HCT116 (cell line): Measurements from ENCODE around the gene ZNF469. TPM values are rescaled to one million over a fixed set of nuclear protein-coding genes. Genes with fewer than 3 reads are reported as not detected.

Experiments used
- ATAC-seq: fragments of 200-7000 bp; cut with Tn5 transposase; 2 replicates; pipeline ENCODE4 v1.9.1; 2020; ENCODE audit warnings: mild to moderate bottlenecking, moderate library complexity
- BruUV-seq: library from RNA; stranded (reverse); fragments of 400-500 nt; replicated peaks from 2 replicates; lab custom pipeline; 2021; lab: Mats Ljungman, UMichigan
- CTCF ChIA-PET: fragments of 300-600 bp; sonication (Branson Sonifier 250); formaldehyde crosslinking; loops from one replicate; lab custom pipeline; 2021; ENCODE audit warnings: antibody characterized with exemption; lab: Charles Lee
- POLR2A ChIA-PET: fragments of 300-600, 350-600 bp; sonication (Branson Sonifier 250); formaldehyde crosslinking; loops from one replicate; lab custom pipeline; 2021; ENCODE audit warnings: antibody characterized with exemption; lab: Charles Lee
- RAD21 ChIA-PET, 2 experiments: fragments of 300-600 bp; sonication (Branson Sonifier 250); formaldehyde crosslinking; loops; one replicate each; lab custom pipeline; 2023; ENCODE audit warnings: low total read pairs in 2 of 2; ENCODE audit not compliant: uncharacterized antibody in 2 of 2, unreplicated experiment in 2 of 2, low non-redundant PET in 1 of 2; lab: Charles Lee
- DNase-seq: peaks from one replicate; pipeline ENCODE4 v3.0.0-alpha.2; 2010; ENCODE audit warnings: low read depth, low spot score
- H2AFZ ChIP-seq: fragments of 200-600 bp; shearing (Covaris generic), sonication (generic); 2 replicates; pipeline ENCODE4 v1.6.1; 2017; ENCODE audit warnings: low read depth, mixed run types, mixed read lengths, antibody characterized with exemption, low read length; ENCODE audit not compliant: poor library complexity, severe bottlenecking
- H3K27ac ChIP-seq: 2 replicates; pipeline ENCODE4 v1.5.1; 2012; ENCODE audit warnings: low read depth, low read length
- H3K27me3 ChIP-seq: fragments of 200-600 bp; sonication (generic); 2 replicates; pipeline ENCODE4 v1.6.1; 2016; ENCODE audit warnings: mixed run types, low read length, mixed read lengths; ENCODE audit not compliant: insufficient read depth
- H3K36me3 ChIP-seq, 2 experiments: fragments of 200-500 bp in 1 of 2; fragments of 200-600 bp in 1 of 2; sonication (Bioruptor generic) in 1 of 2; sonication (generic) in 1 of 2; 2 replicates each; pipeline versions ENCODE4 v1.5.1 to v1.6.1; 2014 to 2016; ENCODE audit warnings: low read length in 2 of 2, inconsistent platforms in 1 of 2, mixed read lengths in 1 of 2, mixed run types in 1 of 2; ENCODE audit not compliant: insufficient read depth in 2 of 2, control insufficient read depth in 1 of 2
- H3K4me1 ChIP-seq, 2 experiments: fragments of 200-600 bp in 1 of 2; sonication (generic) in 1 of 2; 2 replicates each; pipeline versions ENCODE4 v1.5.1 to v1.6.1; 2012 to 2017; ENCODE audit warnings: low read length in 2 of 2, inconsistent platforms in 1 of 2, mild to moderate bottlenecking in 1 of 2, mixed read lengths in 1 of 2, mixed run types in 1 of 2, moderate library complexity in 1 of 2; ENCODE audit not compliant: insufficient read depth in 2 of 2, control insufficient read depth in 1 of 2
- H3K4me2 ChIP-seq: fragments of 200-600 bp; sonication (generic); 2 replicates; pipeline ENCODE4 v1.6.1; 2017; ENCODE audit warnings: mixed run types, low read length, mixed read lengths
- H3K4me3 ChIP-seq, 2 experiments: fragments of 200-600 bp in 1 of 2; sonication (generic) in 1 of 2; replicated peaks in 1 of 2; 2 replicates each; pipeline ENCODE4 v1.5.1; 2011 to 2016; ENCODE audit warnings: low read length in 2 of 2, control low read depth in 1 of 2, low read depth in 1 of 2, mild to moderate bottlenecking in 1 of 2, mixed read lengths in 1 of 2, mixed run types in 1 of 2
- H3K79me2 ChIP-seq: fragments of 200-600 bp; sonication (generic); 2 replicates; pipeline ENCODE4 v1.6.1; 2017; ENCODE audit warnings: mild to moderate bottlenecking, mixed run types, low read length, moderate library complexity, mixed read lengths; ENCODE audit not compliant: insufficient read depth
- H3K9ac ChIP-seq: fragments of 200-600 bp; sonication (generic); 2 replicates; pipeline ENCODE4 v1.6.1; 2016; ENCODE audit warnings: low read length, mixed read lengths
- H3K9me2 ChIP-seq: fragments of 200-600 bp; sonication (generic), shearing (Covaris generic); 2 replicates; pipeline ENCODE4 v1.6.1; 2017; ENCODE audit warnings: mixed run types, mild to moderate bottlenecking, moderate library complexity; ENCODE audit not compliant: insufficient read depth
- H3K9me3 ChIP-seq, 2 experiments: fragments of 200-500 bp in 1 of 2; fragments of 200-600 bp in 1 of 2; sonication (Bioruptor generic) in 1 of 2; sonication (generic) in 1 of 2; 2 replicates each; pipeline ENCODE4 v1.6.1; 2014 to 2017; ENCODE audit warnings: low read length in 2 of 2, mixed read lengths in 2 of 2, inconsistent platforms in 1 of 2, low read depth in 1 of 2, mild to moderate bottlenecking in 1 of 2, mixed run types in 1 of 2, moderate library complexity in 1 of 2; ENCODE audit not compliant: control insufficient read depth in 1 of 2, insufficient read depth in 1 of 2
- H4K20me1 ChIP-seq: fragments of 200-600 bp; sonication (generic), shearing (Covaris generic); 2 replicates; pipeline ENCODE4 v1.6.1; 2017; ENCODE audit warnings: mixed run types, mild to moderate bottlenecking, moderate library complexity; ENCODE audit not compliant: insufficient read depth
- CBX3 ChIP-seq: IDR thresholded peaks from 2 replicates; pipeline ENCODE4 v1.6.1; 2012; ENCODE audit warnings: low read depth
- ELF1 ChIP-seq: IDR thresholded peaks from 2 replicates; pipeline ENCODE4 v1.6.1; 2012; ENCODE audit warnings: low read depth, borderline replicate concordance
- EZH2 ChIP-seq: fragments of 200-600 bp; sonication (generic); IDR thresholded peaks from 2 replicates; pipeline ENCODE4 v1.6.1; 2017; ENCODE audit warnings: antibody characterized with exemption, mixed run types
- EZH2phosphoT487 ChIP-seq: fragments of 200-600 bp; IDR thresholded peaks from 2 replicates; pipeline ENCODE4 v1.6.1; 2018; ENCODE audit warnings: antibody characterized with exemption, borderline replicate concordance
- FOSL1 ChIP-seq: IDR thresholded peaks from 2 replicates; pipeline ENCODE4 v1.6.1; 2012; ENCODE audit warnings: low read depth
- JUND ChIP-seq: IDR thresholded peaks from 2 replicates; pipeline ENCODE4 v1.6.1; 2012
- POLR2A ChIP-seq: IDR thresholded peaks from 2 replicates; pipeline ENCODE4 v1.7.0; 2011; ENCODE audit warnings: borderline replicate concordance; ENCODE audit not compliant: insufficient read depth, insufficient read length; ENCODE audit errors: extremely low read depth
- RAD21 ChIP-seq: IDR thresholded peaks from 2 replicates; pipeline ENCODE4 v1.6.1; 2012; ENCODE audit warnings: low read depth, mild to moderate bottlenecking
- SIN3A ChIP-seq: IDR thresholded peaks from 2 replicates; pipeline ENCODE4 v1.6.1; 2012; ENCODE audit warnings: low read depth
- SP1 ChIP-seq: IDR thresholded peaks from 2 replicates; pipeline ENCODE4 v1.6.1; 2012; ENCODE audit warnings: low read depth
- YY1 ChIP-seq: IDR thresholded peaks from 2 replicates; pipeline ENCODE4 v1.6.1; 2011; ENCODE audit warnings: low read length, low read depth, moderate library complexity, mild to moderate bottlenecking; ENCODE audit not compliant: insufficient replicate concordance; ENCODE audit errors: extremely low read depth
- intact Hi-C: fragments of 100-400 bp; cut with micrococcal nuclease; formaldehyde crosslinking; loops from 2 replicates; pipeline ENCODE4 v1.10.0; 2022
- total RNA-seq: library from RNA; stranded (reverse); gene quantifications from one replicate; pipeline ENCODE4 v1.2.1, GENCODE V29; 2021; ENCODE audit not compliant: unreplicated experiment
- TF ChIP-seq, protein P1 (sequence below), 3 experiments: fragments of 200-600 bp in 1 of 3; sonication (generic) in 1 of 3; IDR thresholded peaks in 2 of 3; conservative IDR thresholded peaks in 1 of 3; 2 replicates each; pipeline ENCODE4 v1.5.1; 2012 to 2017; ENCODE audit warnings: low read depth in 2 of 3, low read length in 2 of 3, antibody characterized with exemption in 1 of 3, borderline replicate concordance in 1 of 3, control low read depth in 1 of 3, mild to moderate bottlenecking in 1 of 3, mixed read lengths in 1 of 3, mixed run types in 1 of 3, moderate library complexity in 1 of 3; ENCODE audit not compliant: insufficient read depth in 1 of 3
- TF ChIP-seq, protein P2 (sequence below): IDR thresholded peaks from 2 replicates; pipeline ENCODE4 v1.6.1; 2012
- TF ChIP-seq, protein P3 (sequence below): IDR thresholded peaks from 2 replicates; pipeline ENCODE4 v1.6.1; 2011; ENCODE audit warnings: mild to moderate bottlenecking, low read length, moderate library complexity; ENCODE audit not compliant: insufficient replicate concordance; ENCODE audit errors: extremely low read depth

Gene ZNF469
- total RNA-seq, 1 experiment from 2014 or later = 5.9 TPM

DNA sequence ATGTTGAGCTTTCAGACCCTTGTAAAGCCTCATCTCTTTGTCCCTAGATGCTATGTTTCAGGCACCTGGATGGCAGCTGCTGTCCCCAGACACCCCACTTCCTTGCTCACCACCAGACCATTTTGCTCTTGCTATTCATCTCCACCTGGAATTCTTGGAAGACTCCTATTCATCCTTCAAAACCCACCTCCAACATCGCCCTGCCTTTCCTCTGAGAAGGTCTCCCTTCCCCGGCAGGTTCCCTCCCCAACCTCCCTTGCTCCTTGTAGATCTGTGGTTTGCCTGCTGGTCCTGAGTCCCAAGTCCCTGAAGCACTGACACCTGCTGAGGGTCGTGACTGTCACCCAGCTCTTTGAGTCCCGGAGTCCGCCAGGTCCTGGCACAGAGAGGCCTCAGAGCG lies 9.9 kb downstream of the ZNF469 start:
- no peak overlapping the region for H2AFZ ChIP-seq
- POLR2A ChIA-PET = no interaction called here
- no peak overlapping the region for H3K27ac ChIP-seq
- ATAC-seq (no peak), DNase-seq (no peak)
- H3K4me3 ChIP-seq = no peak overlapping the region
- H3K79me2 ChIP-seq = peaks cover 16% of the 10 kb centered on the region; the same call in 1 of the 2 replicates
- no peaks in the 10 kb centered on the region for H3K9me3 ChIP-seq
- TF ChIP-seq EZH2 (no peak), RAD21 (no peak), SP1 (no peak), JUND (no peak), EZH2phosphoT487 (no peak), YY1 (no peak), SIN3A (no peak), FOSL1 (no peak), POLR2A (no peak), ELF1 (no peak), CBX3 (no peak)
- TF ChIP-seq, protein P1, sequence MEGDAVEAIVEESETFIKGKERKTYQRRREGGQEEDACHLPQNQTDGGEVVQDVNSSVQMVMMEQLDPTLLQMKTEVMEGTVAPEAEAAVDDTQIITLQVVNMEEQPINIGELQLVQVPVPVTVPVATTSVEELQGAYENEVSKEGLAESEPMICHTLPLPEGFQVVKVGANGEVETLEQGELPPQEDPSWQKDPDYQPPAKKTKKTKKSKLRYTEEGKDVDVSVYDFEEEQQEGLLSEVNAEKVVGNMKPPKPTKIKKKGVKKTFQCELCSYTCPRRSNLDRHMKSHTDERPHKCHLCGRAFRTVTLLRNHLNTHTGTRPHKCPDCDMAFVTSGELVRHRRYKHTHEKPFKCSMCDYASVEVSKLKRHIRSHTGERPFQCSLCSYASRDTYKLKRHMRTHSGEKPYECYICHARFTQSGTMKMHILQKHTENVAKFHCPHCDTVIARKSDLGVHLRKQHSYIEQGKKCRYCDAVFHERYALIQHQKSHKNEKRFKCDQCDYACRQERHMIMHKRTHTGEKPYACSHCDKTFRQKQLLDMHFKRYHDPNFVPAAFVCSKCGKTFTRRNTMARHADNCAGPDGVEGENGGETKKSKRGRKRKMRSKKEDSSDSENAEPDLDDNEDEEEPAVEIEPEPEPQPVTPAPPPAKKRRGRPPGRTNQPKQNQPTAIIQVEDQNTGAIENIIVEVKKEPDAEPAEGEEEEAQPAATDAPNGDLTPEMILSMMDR (IDR thresholded peaks at IDR 0.05 in 2 of 3, conservative IDR thresholded peaks at IDR 0.05 in 1 of 3; ENCODE audit: borderline replicate concordance in 1 of 3, insufficient read depth in 1 of 3, low read depth in 2 of 3, low read length in 2 of 3) = no peak
- TF ChIP-seq, protein P2, sequence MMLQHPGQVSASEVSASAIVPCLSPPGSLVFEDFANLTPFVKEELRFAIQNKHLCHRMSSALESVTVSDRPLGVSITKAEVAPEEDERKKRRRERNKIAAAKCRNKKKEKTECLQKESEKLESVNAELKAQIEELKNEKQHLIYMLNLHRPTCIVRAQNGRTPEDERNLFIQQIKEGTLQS = no peak
- TF ChIP-seq, protein P3, sequence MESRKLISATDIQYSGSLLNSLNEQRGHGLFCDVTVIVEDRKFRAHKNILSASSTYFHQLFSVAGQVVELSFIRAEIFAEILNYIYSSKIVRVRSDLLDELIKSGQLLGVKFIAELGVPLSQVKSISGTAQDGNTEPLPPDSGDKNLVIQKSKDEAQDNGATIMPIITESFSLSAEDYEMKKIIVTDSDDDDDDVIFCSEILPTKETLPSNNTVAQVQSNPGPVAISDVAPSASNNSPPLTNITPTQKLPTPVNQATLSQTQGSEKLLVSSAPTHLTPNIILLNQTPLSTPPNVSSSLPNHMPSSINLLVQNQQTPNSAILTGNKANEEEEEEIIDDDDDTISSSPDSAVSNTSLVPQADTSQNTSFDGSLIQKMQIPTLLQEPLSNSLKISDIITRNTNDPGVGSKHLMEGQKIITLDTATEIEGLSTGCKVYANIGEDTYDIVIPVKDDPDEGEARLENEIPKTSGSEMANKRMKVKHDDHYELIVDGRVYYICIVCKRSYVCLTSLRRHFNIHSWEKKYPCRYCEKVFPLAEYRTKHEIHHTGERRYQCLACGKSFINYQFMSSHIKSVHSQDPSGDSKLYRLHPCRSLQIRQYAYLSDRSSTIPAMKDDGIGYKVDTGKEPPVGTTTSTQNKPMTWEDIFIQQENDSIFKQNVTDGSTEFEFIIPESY = no peak
- no peaks in the 10 kb centered on the region for H3K27me3 ChIP-seq
- no TSS peak for BruUV-seq
- peaks cover 0 to 4% of the 10 kb centered on the region in 2 experiments; a peak in 1 of 4 replicates for H3K4me1 ChIP-seq
- intact Hi-C loops = no loop called here
- no peak overlapping the region for H3K4me2 ChIP-seq
- no peaks in the 10 kb centered on the region for H3K9me2 ChIP-seq
- no peaks in the 10 kb centered on the region for H4K20me1 ChIP-seq
- CTCF ChIA-PET = no interaction called here
- H3K9ac ChIP-seq = no peak overlapping the region
- RAD21 ChIA-PET = no interaction called here
- peaks cover 0 to 4% of the 10 kb centered on the region in 2 experiments; a peak in 1 of 4 replicates for H3K36me3 ChIP-seq
